K562 (cell line): ENCODE measurements around the gene SPATA6.

Source experiments
- FOXK1 ChIP-seq: sonication (generic); formaldehyde crosslinking; IDR thresholded peaks from 2 replicates; pipeline ENCODE4 v1.8.0; 2022; ENCODE audit warnings: missing genetic modification reagents, mild to moderate bottlenecking, borderline replicate concordance
- MEIS2 ChIP-seq: fragments of 450-650 bp; IDR thresholded peaks from 2 replicates; pipeline ENCODE4 v1.6.1; 2014; ENCODE audit warnings: mild to moderate bottlenecking; ENCODE audit not compliant: partially characterized antibody

DNA sequence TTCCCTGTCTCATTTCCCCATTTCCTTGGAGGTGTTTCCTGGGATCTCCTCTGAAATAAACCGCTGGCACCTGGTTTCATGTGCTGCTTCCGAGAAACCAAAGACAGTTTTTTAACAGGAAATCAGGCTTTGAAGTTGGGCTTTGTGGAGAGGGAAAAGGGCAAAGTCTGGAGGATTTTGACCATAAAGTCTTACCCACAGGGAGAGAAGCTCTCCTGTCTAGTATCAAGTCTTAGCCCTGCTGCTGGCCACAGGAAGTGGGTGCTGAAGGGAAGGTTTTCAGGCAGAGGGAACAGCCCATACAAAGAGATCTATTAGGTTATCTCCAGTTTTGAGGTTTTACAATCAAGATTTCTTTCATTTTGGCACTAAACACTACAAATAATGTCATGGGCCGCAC is 220.2 kb downstream of the SPATA6 start:
- TF ChIP-seq MEIS2 (no peak), FOXK1 (CRISPR knock-in tag) (no peak)
